GM21529 (cell line): ENCODE results near the gene MED16.

Source experiments
- ATAC-seq: cut with Tn5 transposase; IDR thresholded peaks from one replicate; pipeline ENCODE4 v1.9.1; 2021; ENCODE audit not compliant: unreplicated experiment

Gene MED16

DNA sequence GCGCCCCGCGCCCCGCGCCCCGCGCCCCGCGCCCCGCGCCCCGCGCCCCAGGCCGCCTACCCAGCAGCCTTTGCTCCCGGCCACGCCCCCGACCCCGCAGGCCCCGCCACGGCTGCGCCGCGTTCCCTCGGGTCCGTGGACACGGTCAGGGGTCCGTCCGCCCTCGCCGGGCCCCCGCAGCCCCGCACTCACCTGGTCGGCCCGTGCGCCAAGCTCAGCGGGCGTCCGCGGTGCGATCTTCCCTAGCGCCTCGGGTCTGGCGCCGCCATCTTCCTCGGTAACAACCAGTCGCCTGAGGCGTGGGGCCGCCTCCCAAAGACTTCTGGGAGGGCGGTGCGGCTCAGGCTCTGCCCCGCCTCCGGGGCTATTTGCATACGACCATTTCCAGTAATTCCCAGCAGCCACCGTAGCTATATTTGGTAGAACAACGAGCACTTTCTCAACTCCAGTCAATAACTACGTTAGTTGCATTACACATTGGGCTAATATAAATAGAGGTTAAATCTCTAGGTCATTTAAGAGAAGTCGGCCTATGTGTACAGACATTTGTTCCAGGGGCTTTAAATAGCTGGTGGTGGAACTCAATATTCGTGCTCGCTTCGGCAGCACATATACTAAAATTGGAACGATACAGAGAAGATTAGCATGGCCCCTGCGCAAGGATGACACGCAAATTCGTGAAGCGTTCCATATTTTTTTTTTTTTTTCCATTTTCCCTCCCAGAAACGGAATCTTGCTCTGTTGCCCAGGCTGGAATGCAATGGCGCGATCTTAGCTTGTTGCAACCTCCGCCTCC is at the start of gene MED16, which contains the start of gene RNU6-9:
Gene MED16 (minus strand): TSS at position 294 of the 796 bp plus-strand sequence. CDS start 2,056 bp downstream, outside the sequence.
Gene RNU6-9 (plus strand): TSS at position 591 of the 796 bp plus-strand sequence.
- ATAC-seq: peak; percentile 79

DNA sequence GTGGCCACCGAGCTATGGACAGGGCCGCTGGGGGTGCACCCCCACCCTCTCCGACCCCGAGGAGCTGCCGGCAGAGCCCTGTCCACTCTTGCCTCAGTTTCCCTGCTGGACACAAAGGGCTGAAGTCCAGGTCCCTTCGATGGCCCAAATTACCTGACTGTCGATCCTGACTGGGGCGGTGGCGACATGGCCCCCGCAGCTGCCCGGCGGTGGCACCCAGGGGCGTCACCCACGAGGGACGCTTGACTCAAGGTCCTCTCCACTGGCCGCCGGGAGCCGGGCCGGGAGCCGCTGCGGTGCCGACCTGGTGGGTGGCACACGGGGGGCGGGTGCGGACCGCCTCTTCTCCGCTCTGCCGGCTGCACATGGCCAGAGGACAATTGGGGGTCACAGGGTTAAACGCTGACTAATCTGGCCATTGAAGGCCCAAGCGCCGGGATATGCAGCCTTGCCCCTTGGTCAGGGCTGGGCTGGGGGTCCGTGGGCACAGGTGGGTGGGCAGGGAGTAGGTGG is 49.2 kb upstream of the MED16 start:
- no peak for ATAC-seq

GRCh38 chr19:941292-942132 is 48.5 kb upstream of the MED16 start:
- no peak for ATAC-seq

- no peak for ATAC-seq
Observed at GRCh38 chr19:940591-941291, 47.8 kb upstream of the MED16 start.

GRCh38 chr19:939922-940321 is 46.9 kb upstream of the MED16 start:
- ATAC-seq: no peak

- no peak for ATAC-seq
Observed at GRCh38 chr19:939439-939838, 46.5 kb upstream of the MED16 start.

GRCh38 chr19:938233-938923 is 45.4 kb upstream of the MED16 start:
- ATAC-seq: no peak

GRCh38 chr19:937259-937694 is 44.3 kb upstream of the MED16 start:
- no peak for ATAC-seq

GRCh38 chr19:936175-936546 is 43.2 kb upstream of the MED16 start:
- no peak for ATAC-seq

DNA sequence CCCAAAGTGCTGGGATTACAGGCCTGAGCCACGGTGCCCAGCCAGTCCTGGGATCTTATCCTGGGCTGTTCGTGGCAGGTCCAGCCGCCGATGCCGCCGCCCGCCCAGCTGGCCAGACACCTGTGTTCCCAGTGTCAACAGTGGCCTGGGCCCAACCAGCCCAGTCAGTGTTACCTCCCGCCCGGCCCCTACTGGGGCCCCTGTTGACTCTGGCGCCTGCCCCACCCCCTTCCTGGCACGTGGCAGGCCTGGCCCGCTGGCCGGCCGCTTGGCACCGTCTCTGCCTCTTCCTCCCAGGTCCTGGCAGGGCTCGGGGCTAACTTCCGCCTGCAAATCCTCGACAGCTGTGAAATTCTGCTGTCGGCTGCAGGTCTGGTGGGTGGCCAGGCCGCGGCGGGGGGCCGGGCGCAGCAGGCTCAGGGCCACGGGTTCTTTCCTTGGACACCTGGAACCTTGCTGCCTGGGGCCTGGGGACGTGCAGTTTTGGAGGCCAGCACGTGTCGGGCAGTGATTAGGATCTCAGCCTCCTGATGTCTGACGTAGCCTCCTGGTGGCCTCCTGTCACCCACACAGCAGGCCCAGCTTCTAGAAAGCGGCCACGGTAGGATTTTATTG is 42.0 kb upstream of the MED16 start:
- no peak for ATAC-seq

DNA sequence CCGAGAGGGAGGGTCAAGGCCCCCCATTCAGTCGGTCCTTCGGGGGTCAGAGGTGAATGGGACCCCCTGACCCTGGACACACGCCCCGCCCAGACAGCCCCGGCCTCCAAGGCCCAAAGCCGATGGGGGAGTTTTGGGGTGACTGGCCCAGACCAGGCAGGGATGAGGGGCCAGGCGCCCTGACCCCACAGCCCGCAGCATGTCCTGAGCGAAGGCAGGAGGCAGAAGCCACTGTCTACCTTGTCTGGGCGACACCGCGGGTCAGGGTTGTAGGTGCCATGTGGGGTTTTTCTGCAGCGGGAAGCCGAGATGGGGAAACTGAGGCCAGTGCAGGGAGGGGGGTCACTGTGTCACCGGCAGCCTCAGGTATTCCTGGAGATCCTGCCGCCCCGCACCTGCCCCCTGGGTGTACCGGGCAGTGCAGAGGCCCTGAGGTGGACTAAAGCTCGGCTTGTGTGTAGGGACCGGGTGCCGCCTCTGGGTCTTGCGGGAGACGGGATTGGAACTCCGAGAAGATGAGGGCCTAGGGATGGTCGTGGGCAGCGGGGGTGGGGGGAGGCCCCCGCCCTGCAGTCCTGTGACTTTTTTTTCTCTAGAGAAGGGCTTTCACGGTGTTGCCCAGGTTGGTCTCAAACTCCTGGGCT is 41.3 kb upstream of the MED16 start:
- no peak for ATAC-seq

DNA sequence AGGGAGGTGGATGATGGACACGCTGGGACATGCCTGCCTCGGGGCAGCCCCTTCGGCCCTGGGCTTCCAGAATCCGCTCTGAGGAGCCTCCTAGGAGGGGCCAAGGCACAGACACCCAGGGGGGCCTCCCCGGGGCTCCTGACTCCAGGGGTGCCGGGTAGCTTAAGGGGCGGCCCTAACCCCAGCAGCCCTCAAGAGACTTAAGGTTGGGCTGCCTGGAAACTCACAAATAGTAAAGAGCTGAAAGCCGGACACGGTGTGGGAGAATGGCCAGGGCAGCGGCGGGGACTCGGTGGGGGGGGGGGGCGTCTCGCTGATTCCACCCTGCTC is 40.5 kb upstream of the MED16 start:
- ATAC-seq: no peak

DNA sequence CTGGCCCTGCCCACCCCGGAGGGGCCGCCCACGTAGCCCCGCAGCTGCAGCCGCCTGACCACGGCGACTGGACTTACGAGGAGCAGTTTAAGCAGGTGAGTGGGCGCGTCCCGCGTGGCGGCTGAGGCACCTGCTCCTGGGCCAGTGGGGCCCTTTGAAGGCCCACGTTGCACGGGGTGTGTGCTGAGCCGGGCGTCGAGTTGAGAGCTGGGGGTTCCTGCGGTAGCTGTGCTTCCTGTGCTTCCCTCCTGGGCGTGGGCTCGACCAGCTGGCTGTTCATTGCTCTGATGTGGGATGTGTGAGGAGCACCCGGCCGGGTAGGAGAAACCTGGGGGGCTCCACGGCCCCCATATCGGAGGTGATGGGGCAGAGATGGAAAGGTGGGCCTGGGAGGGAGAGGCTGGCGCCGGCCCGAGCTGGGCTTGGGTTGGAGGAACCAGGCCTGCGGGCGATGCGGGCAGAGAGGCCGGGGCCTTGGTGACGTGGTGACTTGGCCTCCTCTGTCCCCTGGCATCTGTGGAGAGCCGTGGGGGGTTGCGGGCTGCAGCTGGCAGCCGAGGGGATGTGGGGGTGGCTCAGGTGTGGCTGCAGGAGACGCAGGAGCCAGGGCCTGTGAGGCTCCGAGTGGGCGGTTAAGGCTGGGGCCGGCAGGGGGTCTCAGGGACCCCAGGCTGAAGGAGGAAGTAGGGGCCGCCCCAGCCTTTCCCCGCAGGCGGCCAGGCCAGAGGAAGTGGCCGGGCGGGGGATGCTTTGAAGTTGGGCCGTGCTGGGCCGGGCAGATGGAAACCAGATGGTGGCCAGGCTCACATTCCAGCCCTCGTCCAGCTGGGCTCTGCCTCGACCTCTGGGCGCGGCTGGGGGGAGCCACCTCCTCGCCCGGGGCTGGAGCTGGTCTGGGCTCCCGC is 39.9 kb upstream of the MED16 start:
- ATAC-seq: no peak

DNA sequence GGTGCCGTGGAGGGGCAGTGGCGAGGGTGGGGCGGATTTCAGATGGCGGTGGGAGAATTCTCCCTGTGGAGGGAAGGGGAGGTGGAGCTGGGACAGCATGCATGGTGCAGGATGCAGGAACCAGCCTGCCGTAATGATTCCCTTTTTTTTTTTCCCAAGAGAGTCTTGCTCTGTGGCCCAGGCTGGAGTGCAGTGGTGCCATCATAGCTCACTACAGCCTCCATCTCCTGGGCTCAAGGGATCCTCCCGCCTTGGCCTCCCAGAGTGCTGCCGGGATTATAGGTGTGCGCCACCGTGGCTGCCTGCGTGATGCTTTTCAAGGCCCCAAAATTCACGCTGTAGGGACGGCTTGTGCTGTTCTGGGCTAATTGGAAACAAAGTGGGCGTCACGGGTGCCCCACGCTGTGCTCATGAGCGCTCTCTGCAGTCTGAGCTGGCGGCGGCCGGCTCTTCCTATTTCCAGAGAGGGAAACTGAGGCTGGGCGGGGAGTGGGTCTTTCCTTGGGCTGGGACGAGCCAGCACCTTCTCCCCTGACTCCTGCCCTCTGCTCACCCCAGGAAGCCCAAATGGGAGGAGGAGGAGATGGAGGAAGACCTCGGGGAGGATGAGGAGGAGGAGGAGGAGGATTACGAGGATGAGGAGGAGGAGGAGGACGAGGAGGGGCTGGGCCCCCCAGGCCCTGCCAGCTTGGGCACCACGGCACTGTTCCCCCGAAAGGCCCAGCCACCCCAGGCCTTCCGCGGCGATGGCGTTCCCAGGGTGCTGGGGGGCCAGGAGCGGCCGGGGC is 39.1 kb upstream of the MED16 start:
- ATAC-seq: no peak

GRCh38 chr19:929891-930258 is 36.9 kb upstream of the MED16 start:
- ATAC-seq: no peak

DNA sequence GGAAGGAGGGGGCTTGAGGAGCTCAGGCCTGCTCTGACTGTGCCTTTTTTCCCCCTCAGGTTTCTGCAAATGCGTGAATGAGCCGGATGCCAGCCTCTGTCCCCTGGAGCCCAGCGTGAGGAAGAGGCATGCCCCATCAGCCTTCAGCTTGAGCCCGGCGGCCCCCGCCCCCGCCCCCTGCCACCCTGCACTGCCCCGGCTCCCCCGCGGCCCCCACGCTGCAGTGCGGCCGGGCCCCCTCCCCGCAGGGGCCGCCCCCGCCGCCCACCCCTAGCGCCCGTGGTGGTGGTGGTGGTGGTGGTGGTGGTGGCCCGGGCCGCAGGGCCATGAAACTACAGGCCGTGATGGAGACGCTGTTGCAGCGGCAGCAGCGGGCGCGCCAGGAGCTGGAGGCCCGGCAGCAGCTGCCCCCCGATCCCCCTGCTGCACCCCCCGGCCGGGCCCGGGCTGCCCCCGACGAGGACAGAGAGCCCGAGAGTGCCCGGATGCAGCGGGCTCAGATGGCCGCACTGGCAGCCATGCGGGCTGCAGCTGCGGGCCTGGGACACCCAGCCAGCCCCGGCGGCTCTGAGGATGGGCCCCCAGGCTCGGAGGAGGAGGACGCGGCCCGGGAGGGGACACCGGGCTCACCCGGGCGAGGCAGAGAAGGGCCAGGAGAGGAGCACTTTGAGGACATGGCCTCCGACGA is 36.4 kb upstream of the MED16 start:
- no peak for ATAC-seq

GRCh38 chr19:928471-929202 is 35.6 kb upstream of the MED16 start:
- no peak for ATAC-seq
